Skeletal muscle tissue (tissue), 4 donors: ENCODE results near the gene PTX3. TPM values are rescaled to one million over a fixed set of nuclear protein-coding genes. Genes with fewer than 3 reads are reported as not detected.

ENCODE experiments used
- H3K27ac ChIP-seq: one replicate; pipeline ENCODE4 v1.7.0; 2013; ENCODE audit warnings: mild to moderate bottlenecking, low read depth, low read length, inconsistent platforms
- H3K27me3 ChIP-seq, 3 donors: one replicate each; pipeline ENCODE4 v1.7.0; 2013; ENCODE audit warnings: low read length in 3 of 3; ENCODE audit not compliant: control insufficient read depth in 3 of 3, insufficient read depth in 3 of 3
- H3K36me3 ChIP-seq, 3 donors: one replicate each; pipeline ENCODE4 v1.7.0; 2013; ENCODE audit warnings: low read length in 3 of 3; ENCODE audit not compliant: control insufficient read depth in 3 of 3, insufficient read depth in 3 of 3
- H3K4me1 ChIP-seq, 3 donors: one replicate each; pipeline ENCODE4 v1.7.0; 2013; ENCODE audit warnings: low read length in 3 of 3, mild to moderate bottlenecking in 3 of 3; ENCODE audit not compliant: control insufficient read depth in 3 of 3, insufficient read depth in 3 of 3
- H3K4me3 ChIP-seq, 3 donors: one replicate each; pipeline ENCODE4 v1.7.0; 2013; ENCODE audit warnings: low read length in 3 of 3
- H3K9ac ChIP-seq, 3 donors: one replicate each; pipeline ENCODE4 v1.7.0; 2013; ENCODE audit warnings: low read length in 3 of 3, mild to moderate bottlenecking in 3 of 3, moderate library complexity in 2 of 3, low read depth in 1 of 3
- H3K9me3 ChIP-seq, 3 donors: one replicate each; pipeline ENCODE4 v1.7.0; 2013; ENCODE audit warnings: low read length in 3 of 3; ENCODE audit not compliant: control insufficient read depth in 3 of 3
- total RNA-seq: library from RNA; depleted of rRNA; stranded (reverse); fragments of >200 nt; gene quantifications from one replicate; pipeline ENCODE4 v1.2.3, GENCODE V29; 2014
- donor health status: Osteomylitis.

PTX3 gene
- total RNA-seq, 1 donor from 2014 or later, result 11.5 TPM

DNA sequence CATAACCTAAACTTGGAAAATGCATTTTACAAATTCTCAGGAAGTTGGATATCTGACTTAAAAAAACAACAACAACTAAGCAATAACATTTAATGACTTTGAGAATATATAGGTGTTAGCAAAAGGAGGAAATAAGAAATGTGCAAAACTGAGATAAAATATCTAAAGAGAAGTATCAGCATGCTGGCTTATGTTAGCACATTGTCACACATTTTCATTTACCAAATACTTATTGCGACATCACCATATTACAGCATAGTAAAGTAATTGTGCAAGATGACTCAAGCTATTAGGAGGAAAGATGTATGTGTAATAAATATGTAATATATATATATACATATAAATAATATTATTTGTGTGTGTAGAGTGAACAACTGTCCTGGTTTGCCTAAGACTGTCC lies 9.2 kb downstream of the PTX3 start:
- Histone ChIP-seq H3K4me1 (no peaks in the 10 kb centered on the region), H3K27me3 (no peaks in the 10 kb centered on the region), H3K27ac (no peak overlapping the region), H3K36me3 (no peaks in the 10 kb centered on the region), H3K4me3 (no peak overlapping the region), H3K9me3 (no peaks in the 10 kb centered on the region), H3K9ac (no peak overlapping the region)

DNA sequence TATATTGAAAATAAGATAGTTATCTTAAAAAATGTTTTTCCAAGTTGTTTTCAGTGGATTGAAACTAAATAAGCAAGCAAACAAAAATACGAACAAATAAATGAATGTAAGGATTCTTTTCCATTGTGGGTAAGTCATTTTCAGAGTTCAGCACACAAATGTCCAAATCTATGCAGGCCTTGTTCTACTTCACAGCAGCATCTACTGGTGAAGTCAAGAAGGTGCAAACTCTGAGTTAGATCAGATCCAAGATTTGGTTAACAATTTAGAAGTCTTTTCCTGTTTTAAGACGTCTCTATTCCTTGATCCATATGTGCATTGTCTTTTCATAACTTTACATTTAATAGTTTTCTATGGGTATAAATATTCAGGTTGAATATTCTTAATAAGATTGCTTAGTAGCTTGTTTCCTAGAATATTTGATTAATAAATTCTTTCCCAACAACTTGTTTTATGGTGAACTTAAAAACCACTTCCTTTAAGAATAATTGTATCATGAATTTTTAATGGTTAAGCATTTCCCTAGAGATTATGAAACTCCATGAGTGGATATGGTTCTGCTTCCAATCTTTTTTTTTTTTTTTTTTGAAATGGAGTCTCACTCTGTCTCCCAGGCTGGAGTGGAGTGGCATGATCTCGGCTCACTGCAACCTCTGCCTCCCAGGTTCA lies 10.5 kb downstream of the PTX3 start:
- H3K9me3 ChIP-seq, result no peaks in the 10 kb centered on the region
- no peaks in the 10 kb centered on the region for H3K4me1 ChIP-seq
- H3K36me3 ChIP-seq, result no peaks in the 10 kb centered on the region
- H3K9ac ChIP-seq, result no peak overlapping the region
- no peak overlapping the region for H3K4me3 ChIP-seq
- H3K27ac ChIP-seq, result no peak overlapping the region
- H3K27me3 ChIP-seq, result no peaks in the 10 kb centered on the region

DNA sequence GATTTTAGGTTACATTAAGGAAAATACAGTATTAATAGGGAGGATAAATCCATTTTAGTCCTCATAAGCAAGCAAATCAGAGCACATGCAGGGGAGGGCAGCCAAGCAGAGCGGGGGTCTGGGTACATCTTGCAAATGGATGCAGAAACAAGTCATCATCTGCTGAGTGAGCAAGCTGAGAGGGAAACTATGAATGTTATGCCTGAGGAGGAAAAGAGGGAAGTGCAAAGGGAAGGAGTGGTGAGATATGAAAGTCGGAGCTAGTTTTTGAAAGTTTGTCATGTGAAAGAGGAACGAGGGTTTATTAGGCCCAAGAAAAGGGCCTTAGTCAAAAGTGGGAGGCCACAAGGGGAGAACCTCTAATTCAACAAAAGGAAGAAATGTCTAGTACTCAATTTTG lies 15.4 kb downstream of the PTX3 start:
- H3K27me3 ChIP-seq, result no peaks in the 10 kb centered on the region
- H3K36me3 ChIP-seq, result no peaks in the 10 kb centered on the region
- no peaks in the 10 kb centered on the region for H3K9me3 ChIP-seq
- H3K4me1 ChIP-seq, result no peaks in the 10 kb centered on the region
- no peak overlapping the region for H3K4me3 ChIP-seq
- no peak overlapping the region for H3K27ac ChIP-seq
- H3K9ac ChIP-seq, result no peak overlapping the region

DNA sequence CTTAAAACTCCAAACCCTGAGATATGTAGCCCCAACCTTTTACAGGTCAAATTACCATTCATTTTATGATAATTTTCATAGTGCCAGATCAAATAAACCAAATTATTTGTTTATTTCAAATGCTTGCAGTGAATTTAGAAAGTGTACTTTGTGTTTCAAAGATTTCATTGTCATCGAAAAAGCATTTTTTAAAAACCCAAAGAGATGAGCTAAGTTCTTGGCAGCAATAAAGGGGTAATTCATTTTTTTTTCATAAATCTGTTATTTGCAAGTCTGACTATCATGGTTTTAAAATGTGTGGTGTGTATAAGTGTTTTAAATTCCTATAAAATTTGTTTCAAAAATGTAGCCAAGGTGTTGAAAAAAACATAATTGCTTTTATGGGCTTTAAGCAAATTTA lies 17.2 kb downstream of the PTX3 start:
- H3K36me3 ChIP-seq, result no peaks in the 10 kb centered on the region
- H3K4me3 ChIP-seq, result no peak overlapping the region
- H3K9ac ChIP-seq, result no peak overlapping the region
- H3K9me3 ChIP-seq, result no peaks in the 10 kb centered on the region
- no peak overlapping the region for H3K27ac ChIP-seq
- H3K27me3 ChIP-seq, result no peaks in the 10 kb centered on the region
- H3K4me1 ChIP-seq, result no peaks in the 10 kb centered on the region

DNA sequence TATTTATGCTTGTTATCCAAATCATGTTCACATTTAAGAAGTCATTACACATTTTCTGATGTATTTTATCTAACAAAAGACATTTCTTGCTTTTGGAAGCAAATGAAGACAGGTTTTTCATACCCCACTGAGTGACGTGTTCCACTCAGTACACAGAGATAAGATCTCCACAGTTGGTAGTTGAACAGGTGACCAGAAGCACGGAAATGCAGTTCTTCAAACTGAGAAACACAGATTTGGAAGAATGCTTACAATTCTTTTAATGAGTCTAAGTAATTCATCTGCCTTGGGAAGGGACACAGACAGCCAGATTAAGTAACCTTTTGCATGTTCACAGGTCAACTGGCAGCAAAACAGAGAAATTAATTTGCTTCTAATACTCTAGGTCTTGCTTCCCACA lies 23.1 kb downstream of the PTX3 start:
- Histone ChIP-seq H3K9ac (no peak overlapping the region), H3K27ac (no peak overlapping the region), H3K27me3 (no peaks in the 10 kb centered on the region), H3K4me1 (no peaks in the 10 kb centered on the region), H3K4me3 (no peak overlapping the region), H3K36me3 (no peaks in the 10 kb centered on the region), H3K9me3 (no peaks in the 10 kb centered on the region)

DNA sequence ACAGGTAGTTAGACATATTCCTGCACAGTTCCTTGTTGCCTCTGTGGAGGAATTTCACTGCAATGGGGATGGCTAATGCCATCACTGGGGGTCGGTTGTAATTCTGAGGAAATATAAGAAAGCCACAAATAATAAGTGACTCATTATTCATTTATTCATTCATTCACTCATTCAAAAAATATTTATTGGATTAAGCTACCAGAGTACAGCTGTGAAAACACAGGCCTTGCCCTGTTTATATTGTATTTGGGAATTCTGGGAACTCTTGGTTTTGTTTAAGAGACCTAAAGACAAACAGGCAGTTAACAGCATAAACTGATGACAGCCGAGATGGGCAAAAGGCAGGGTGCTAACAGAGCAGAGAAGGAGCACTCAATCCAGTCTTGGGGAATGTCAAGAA lies 23.6 kb downstream of the PTX3 start:
- Histone ChIP-seq H3K27ac (no peak overlapping the region), H3K4me3 (no peak overlapping the region), H3K36me3 (no peaks in the 10 kb centered on the region), H3K4me1 (no peaks in the 10 kb centered on the region), H3K27me3 (no peaks in the 10 kb centered on the region), H3K9me3 (no peaks in the 10 kb centered on the region), H3K9ac (no peak overlapping the region)

DNA sequence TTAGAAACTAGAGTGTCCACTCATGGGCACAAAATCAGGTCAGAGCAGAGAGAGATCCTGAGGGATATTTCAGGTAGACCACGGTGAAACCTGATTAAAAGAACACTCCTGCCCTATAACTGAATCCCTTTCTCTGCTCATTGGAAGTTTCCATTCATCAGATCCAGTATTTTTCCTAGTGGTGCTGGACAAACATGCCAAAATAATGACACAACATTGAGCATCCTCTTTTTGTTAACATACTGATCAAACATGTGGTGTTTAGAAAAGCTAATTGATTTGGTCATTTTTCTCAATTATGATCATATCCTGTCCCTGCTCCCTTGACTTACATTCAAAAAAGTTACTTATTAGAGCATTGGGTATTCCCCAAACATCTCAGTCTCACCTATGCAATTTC lies 27.2 kb downstream of the PTX3 start:
- Histone ChIP-seq H3K27me3 (no peaks in the 10 kb centered on the region), H3K27ac (no peak overlapping the region), H3K9me3 (no peaks in the 10 kb centered on the region), H3K4me3 (no peak overlapping the region), H3K9ac (no peak overlapping the region), H3K4me1 (no peaks in the 10 kb centered on the region), H3K36me3 (no peaks in the 10 kb centered on the region)

DNA sequence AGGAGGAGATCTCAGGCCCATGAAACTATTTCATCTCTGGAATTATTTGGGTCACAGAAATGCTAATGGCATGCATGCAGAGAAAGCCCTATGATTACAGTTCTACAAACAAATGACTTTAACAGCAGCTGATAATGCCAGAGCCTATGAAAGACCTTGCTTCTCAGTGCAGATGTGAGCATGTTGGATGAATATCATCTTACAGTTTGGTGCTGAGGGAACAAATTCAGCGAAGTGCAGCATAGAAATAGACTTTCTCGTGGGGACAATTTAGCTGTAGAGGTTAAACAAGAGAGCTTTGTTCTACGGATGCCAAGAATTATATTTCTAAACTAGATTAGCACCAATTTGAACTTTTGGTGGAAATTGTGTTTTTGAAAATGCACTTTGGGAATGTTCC lies 27.7 kb downstream of the PTX3 start:
- H3K27ac ChIP-seq, result no peak overlapping the region
- H3K36me3 ChIP-seq, result no peaks in the 10 kb centered on the region
- H3K9ac ChIP-seq, result no peak overlapping the region
- H3K27me3 ChIP-seq, result no peaks in the 10 kb centered on the region
- H3K4me1 ChIP-seq, result no peaks in the 10 kb centered on the region
- no peaks in the 10 kb centered on the region for H3K9me3 ChIP-seq
- no peak overlapping the region for H3K4me3 ChIP-seq

DNA sequence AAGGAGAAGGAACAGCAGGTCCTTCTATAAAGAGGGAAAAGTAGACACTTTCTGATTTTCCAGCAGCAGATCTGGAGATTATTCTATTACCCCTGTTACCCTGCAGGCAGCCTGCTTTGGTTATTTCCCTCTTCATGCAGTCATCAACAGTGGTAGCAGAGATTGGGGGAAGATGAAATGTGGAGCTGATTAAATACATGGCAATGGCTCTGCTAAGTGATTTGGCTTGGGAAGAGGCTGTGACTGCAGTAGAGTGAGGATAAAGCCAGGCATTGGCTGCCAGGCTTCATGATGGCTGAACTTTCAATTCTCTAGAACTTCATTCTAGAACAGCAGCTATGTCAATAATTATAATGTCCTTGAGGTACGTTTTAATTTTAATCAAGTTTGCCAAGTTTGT lies 29.1 kb downstream of the PTX3 start:
- H3K9me3 ChIP-seq, result no peaks in the 10 kb centered on the region
- no peak overlapping the region for H3K27ac ChIP-seq
- H3K4me1 ChIP-seq, result no peaks in the 10 kb centered on the region
- H3K4me3 ChIP-seq, result no peak overlapping the region
- H3K9ac ChIP-seq, result no peak overlapping the region
- no peaks in the 10 kb centered on the region for H3K36me3 ChIP-seq
- no peaks in the 10 kb centered on the region for H3K27me3 ChIP-seq

DNA sequence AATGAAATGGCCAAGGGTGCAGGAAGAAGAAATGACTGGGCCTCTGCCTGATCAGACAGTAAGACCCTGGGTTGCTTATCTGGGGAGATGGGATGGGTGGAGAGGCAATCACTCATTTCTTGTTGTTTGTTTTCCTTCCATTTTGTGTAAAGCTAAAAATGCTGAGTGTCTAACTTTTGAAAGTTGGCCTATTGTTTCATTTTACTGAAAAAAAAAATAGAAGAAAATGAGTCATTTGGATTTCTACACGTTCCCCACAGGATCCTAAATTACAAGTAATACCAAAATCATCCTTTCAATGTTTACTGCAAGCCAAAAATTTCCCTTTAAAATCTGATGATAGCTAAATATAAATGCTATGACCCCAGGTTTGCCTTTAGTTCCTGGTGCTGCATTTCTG lies 30.6 kb downstream of the PTX3 start:
- H3K27ac ChIP-seq, result no peak overlapping the region
- H3K27me3 ChIP-seq, result no peaks in the 10 kb centered on the region

More for the DNA sequence above, 30.6 kb downstream of the PTX3 start:
- Histone ChIP-seq H3K9me3 (no peaks in the 10 kb centered on the region), H3K36me3 (no peaks in the 10 kb centered on the region), H3K4me3 (no peak overlapping the region), H3K4me1 (no peaks in the 10 kb centered on the region), H3K9ac (no peak overlapping the region)
